B cell (primary cell): ENCODE data around the gene CTTN. TPM values are rescaled to one million over a fixed set of nuclear protein-coding genes. Genes with fewer than 3 reads are reported as not detected.

Source experiments
- ATAC-seq: fragments of 200-7000 bp; cut with Tn5 transposase; one replicate; pipeline ENCODE4 v1.10.0; 2021; ENCODE audit warnings: low read depth, mild to moderate bottlenecking, moderate number of reproducible peaks, moderate library complexity
- CTCF ChIA-PET: fragments of 350-600 bp; sonication (Branson Sonifier 250); formaldehyde crosslinking; loops from one replicate; lab custom pipeline; 2021; ENCODE audit warnings: antibody characterized with exemption, inconsistent platforms; lab: Charles Lee
- POLR2A ChIA-PET: fragments of 350-600 bp; sonication (Branson Sonifier 250); formaldehyde crosslinking; loops from one replicate; lab custom pipeline; 2021; ENCODE audit warnings: antibody characterized with exemption; lab: Charles Lee
- DNase-seq: peaks from one replicate; pipeline ENCODE4 v3.0.0; 2013
- H2AFZ ChIP-seq: 2 replicates; pipeline ENCODE4 v1.6.1; 2012; ENCODE audit warnings: mild to moderate bottlenecking, low read depth, low read length; ENCODE audit not compliant: insufficient read depth, poor library complexity, severe bottlenecking
- H3K27ac ChIP-seq, 2 donors: 1 replicate in 1 of 2; 2 replicates in 1 of 2; pipeline ENCODE4 v1.5.1; 2012 to 2013; ENCODE audit warnings: low read length in 2 of 2, mild to moderate bottlenecking in 2 of 2, moderate library complexity in 1 of 2
- H3K27me3 ChIP-seq, 4 experiments: fragments of 200-600 bp in 1 of 4; sonication (generic) in 1 of 4; replicated peaks in 1 of 4; 1 replicate in 2 of 4; 2 replicates in 2 of 4; pipeline versions ENCODE4 v1.6.1 to v1.7.0; 2013 to 2016; ENCODE audit warnings: low read length in 3 of 4, mild to moderate bottlenecking in 2 of 4, mixed read lengths in 1 of 4, moderate library complexity in 1 of 4; ENCODE audit not compliant: insufficient read depth in 4 of 4, control insufficient read depth in 3 of 4; ENCODE audit errors: control extremely low read depth in 1 of 4
- H3K36me3 ChIP-seq, 2 experiments: replicated peaks in 1 of 2; 1 replicate in 1 of 2; 2 replicates in 1 of 2; pipeline versions ENCODE4 v1.6.1 to v1.7.1; 2013; ENCODE audit warnings: low read length in 1 of 2; ENCODE audit not compliant: insufficient read depth in 2 of 2, control insufficient read depth in 1 of 2; ENCODE audit errors: control extremely low read depth in 1 of 2, extremely low read depth in 1 of 2
- H3K4me1 ChIP-seq, 2 donors: fragments of 200-600 bp in 1 of 2; sonication (generic) in 1 of 2; 1 replicate in 1 of 2; 2 replicates in 1 of 2; pipeline versions ENCODE4 v1.5.1 to v1.6.1; 2013 to 2017; ENCODE audit warnings: low read length in 2 of 2; ENCODE audit not compliant: control insufficient read depth in 2 of 2, insufficient read depth in 2 of 2
- H3K4me2 ChIP-seq: replicated peaks from 2 replicates; pipeline ENCODE3; 2012; ENCODE audit warnings: mild to moderate bottlenecking, low read depth, low read length; ENCODE audit not compliant: poor library complexity, severe bottlenecking
- H3K4me3 ChIP-seq, 5 experiments: fragments of 200-600 bp in 1 of 5; sonication (generic) in 1 of 5; 1 replicate in 3 of 5; 2 replicates in 2 of 5; pipeline versions ENCODE4 v1.5.1 to v1.7.0; 2011 to 2016; ENCODE audit warnings: low read length in 4 of 5, mild to moderate bottlenecking in 4 of 5, low read depth in 2 of 5, control low read depth in 1 of 5, moderate library complexity in 1 of 5; ENCODE audit not compliant: insufficient read depth in 1 of 5; ENCODE audit errors: control extremely low read depth in 1 of 5, extremely low read depth in 1 of 5
- H3K79me2 ChIP-seq: fragments of 200-600 bp; sonication (generic); one replicate; pipeline ENCODE4 v1.6.0; 2016; ENCODE audit warnings: low read length; ENCODE audit not compliant: control insufficient read depth, insufficient read depth
- H3K9ac ChIP-seq: fragments of 200-600 bp; sonication (generic); 2 replicates; pipeline ENCODE4 v1.6.1; 2017; ENCODE audit warnings: mild to moderate bottlenecking, low read length, moderate library complexity
- H3K9me3 ChIP-seq, 3 donors: one replicate each; pipeline versions ENCODE4 v1.6.1 to v1.7.1; 2013; ENCODE audit warnings: low read length in 2 of 3; ENCODE audit not compliant: control insufficient read depth in 2 of 3, insufficient read depth in 1 of 3; ENCODE audit errors: control extremely low read depth in 1 of 3
- H4K20me1 ChIP-seq: 2 replicates; pipeline ENCODE4 v1.6.0; 2012; ENCODE audit warnings: mild to moderate bottlenecking, low read length; ENCODE audit not compliant: insufficient read depth, control insufficient read depth, poor library complexity, severe bottlenecking
- H3K27ac Mint-ChIP-seq: one replicate; pipeline ENCODE4 v1.8.0; 2021; ENCODE audit warnings: mixed read lengths
- H3K27me3 Mint-ChIP-seq: one replicate; pipeline ENCODE4 v1.8.0; 2021; ENCODE audit warnings: mixed read lengths
- H3K4me1 Mint-ChIP-seq: one replicate; pipeline ENCODE4 v1.8.0; 2021; ENCODE audit warnings: mixed read lengths
- H3K4me3 Mint-ChIP-seq: one replicate; pipeline ENCODE4 v1.8.0; 2021; ENCODE audit warnings: mixed read lengths
- H3K9me3 Mint-ChIP-seq: one replicate; pipeline ENCODE4 v1.8.0; 2022; ENCODE audit warnings: mixed read lengths; ENCODE audit not compliant: insufficient read depth
- EZH2 ChIP-seq: IDR thresholded peaks from 2 replicates; pipeline ENCODE4 v1.6.1; 2012; ENCODE audit warnings: borderline replicate concordance, low read depth, mild to moderate bottlenecking, moderate library complexity, low read length; ENCODE audit not compliant: insufficient read depth, poor library complexity, severe bottlenecking
- WGBS: methylation state at CpG from one replicate; pipeline ENCODE4 v1.1.5; 2013; ENCODE audit warnings: missing lambda C conversion rate; ENCODE audit not compliant: insufficient coverage; 5-methylcytosine and 5-hydroxymethylcytosine counted together
- intact Hi-C: fragments of 100-400 bp; cut with micrococcal nuclease; formaldehyde crosslinking; loops from one replicate; pipeline ENCODE4 v1.10.0; 2022
- polyA plus RNA-seq: library from polyadenylated mRNA; depleted of rRNA; stranded (reverse); fragments of >200 nt; gene quantifications from 2 replicates; pipeline ENCODE4 v1.2.3, GENCODE V29; 2012
- total RNA-seq, 2 donors: library from RNA; stranded (reverse); fragments of 120-200 nt in 1 of 2; gene quantifications; 1 replicate in 1 of 2; 2 replicates in 1 of 2; pipeline versions ENCODE4 v1.2.3 to v1.2.4, GENCODE V29; 2013 to 2022
- TF ChIP-seq, protein P1 (sequence below): fragments of 200-600 bp; IDR thresholded peaks from one replicate; pipeline ENCODE4 v1.8.0; 2022; ENCODE audit warnings: antibody characterized with exemption, mild to moderate bottlenecking

CTTN gene
- total and polyA plus RNA-seq, 2 donors (not counting 1 experiment from before 2014, with no cell fraction given), result 0.34 TPM; not detected in 1

DNA sequence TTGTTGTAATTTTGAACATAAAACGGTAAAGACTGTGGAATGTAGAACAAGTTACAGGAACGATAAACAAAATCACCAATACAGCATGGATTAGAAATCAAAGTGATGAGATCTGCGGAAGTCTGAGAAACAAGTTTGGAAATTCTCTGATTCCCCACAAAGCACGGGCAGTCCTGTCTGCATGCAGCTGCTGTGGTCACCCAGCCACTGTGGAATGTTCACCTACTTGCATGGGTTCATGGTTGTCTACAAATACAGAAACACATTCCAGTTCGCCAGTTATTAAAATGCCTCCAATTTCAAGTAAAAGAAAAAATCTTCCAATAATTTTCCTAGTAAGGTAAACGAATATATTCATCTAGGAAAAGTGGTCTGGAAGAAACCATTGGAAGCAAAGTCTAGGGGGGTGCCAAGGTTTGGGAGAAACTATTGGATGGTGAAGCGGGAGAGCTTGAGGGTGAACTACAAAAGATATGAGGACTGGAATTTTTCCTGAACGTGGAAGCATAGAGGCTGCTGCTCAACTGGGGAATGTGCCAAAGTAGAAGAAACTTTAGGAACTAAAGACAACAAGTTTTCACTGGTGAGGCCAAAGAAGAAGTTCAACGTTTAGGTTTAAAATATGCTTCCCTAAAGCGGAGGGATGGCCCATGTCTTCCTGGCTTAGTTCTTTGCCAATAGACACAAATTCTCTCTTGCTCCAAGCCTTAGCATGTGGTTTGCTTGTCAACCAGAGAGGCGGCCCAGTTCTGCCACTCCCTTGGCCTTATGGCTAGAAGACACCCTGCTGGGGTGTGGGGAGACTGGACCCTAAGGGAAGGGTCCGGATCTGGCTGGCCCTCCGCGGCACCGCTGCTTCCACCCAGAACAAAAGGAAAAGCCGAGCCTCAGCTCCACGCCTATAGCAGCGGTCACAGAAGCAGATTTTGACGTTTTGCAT, 70.2 kb downstream of the CTTN start:
- WGBS, result 81% methylated on average over 14 of the region's 19 CpGs
- Histone ChIP-seq H3K4me1 (peaks cover 0 to 8% of the 10 kb centered on the region in 2 donors), H2AFZ (no peak overlapping the region), H3K4me2 (no peak overlapping the region), H4K20me1 (no peaks in the 10 kb centered on the region), H3K4me3 (no peak overlapping the region), H3K36me3 (no peaks in the 10 kb centered on the region), H3K79me2 (no peaks in the 10 kb centered on the region), H3K27ac (no peak overlapping the region), H3K9me3 (peaks cover 0 to 4% (median 0%) of the 10 kb centered on the region in 3 donors), H3K27me3 (peaks cover 0 to 25% (median 1%) of the 10 kb centered on the region in 4 experiments), H3K9ac (no peak overlapping the region)
- H3K27ac Mint-ChIP-seq, result no peak overlapping the region
- no peaks in the 10 kb centered on the region for H3K9me3 Mint-ChIP-seq
- TF ChIP-seq EZH2, result no peak
- TF ChIP-seq, protein P1, sequence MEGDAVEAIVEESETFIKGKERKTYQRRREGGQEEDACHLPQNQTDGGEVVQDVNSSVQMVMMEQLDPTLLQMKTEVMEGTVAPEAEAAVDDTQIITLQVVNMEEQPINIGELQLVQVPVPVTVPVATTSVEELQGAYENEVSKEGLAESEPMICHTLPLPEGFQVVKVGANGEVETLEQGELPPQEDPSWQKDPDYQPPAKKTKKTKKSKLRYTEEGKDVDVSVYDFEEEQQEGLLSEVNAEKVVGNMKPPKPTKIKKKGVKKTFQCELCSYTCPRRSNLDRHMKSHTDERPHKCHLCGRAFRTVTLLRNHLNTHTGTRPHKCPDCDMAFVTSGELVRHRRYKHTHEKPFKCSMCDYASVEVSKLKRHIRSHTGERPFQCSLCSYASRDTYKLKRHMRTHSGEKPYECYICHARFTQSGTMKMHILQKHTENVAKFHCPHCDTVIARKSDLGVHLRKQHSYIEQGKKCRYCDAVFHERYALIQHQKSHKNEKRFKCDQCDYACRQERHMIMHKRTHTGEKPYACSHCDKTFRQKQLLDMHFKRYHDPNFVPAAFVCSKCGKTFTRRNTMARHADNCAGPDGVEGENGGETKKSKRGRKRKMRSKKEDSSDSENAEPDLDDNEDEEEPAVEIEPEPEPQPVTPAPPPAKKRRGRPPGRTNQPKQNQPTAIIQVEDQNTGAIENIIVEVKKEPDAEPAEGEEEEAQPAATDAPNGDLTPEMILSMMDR, result no peak
- ATAC-seq (no peak), DNase-seq (no peak)
- H3K4me1 Mint-ChIP-seq, result peaks cover 11% of the 10 kb centered on the region
- CTCF ChIA-PET, result interaction anchor here (0.7 to 0.9 kb wide), 2 partner anchors 53 to 1954 kb away, joined by 3 to 4 read pairs; no protein-coding TSS in a partner anchor
- peaks cover 25% of the 10 kb centered on the region for H3K27me3 Mint-ChIP-seq
- no peak overlapping the region for H3K4me3 Mint-ChIP-seq
- intact Hi-C loops, result no loop called here
- POLR2A ChIA-PET, result no interaction called here

DNA sequence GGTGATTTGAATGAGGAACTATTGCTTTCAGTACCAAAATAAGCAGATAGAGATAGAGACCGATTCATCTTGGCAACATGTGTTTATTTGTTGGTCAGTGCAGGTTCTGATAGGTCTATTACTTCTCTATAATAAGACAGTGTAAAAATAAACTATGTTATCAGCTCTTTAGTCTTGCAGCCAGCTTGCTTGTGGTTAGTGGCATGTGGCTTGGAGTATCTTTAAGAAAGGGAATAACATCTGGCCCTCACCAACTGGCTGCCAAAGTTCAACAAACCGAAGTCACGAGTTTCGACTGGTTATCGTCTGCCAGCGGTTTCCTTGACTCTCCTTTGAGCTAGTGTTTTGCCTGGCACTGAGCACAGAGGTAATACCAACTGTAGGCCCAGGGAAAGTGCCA, 71.8 kb downstream of the CTTN start:
- Histone ChIP-seq H3K27ac (no peak overlapping the region), H3K9me3 (no peaks in the 10 kb centered on the region), H3K4me3 (no peak overlapping the region), H2AFZ (no peak overlapping the region), H4K20me1 (no peaks in the 10 kb centered on the region), H3K4me2 (no peak overlapping the region), H3K9ac (no peak overlapping the region), H3K36me3 (no peaks in the 10 kb centered on the region), H3K4me1 (peaks cover 0 to 8% of the 10 kb centered on the region in 2 donors), H3K27me3 (peaks cover 0 to 16% (median 1%) of the 10 kb centered on the region in 4 experiments), H3K79me2 (no peaks in the 10 kb centered on the region)
- ChIA-PET CTCF (interaction anchor here (0.8 to 1.1 kb wide), 2 partner anchors 10 to 560 kb away, joined by 3 read pairs; no protein-coding TSS in a partner anchor), POLR2A (no interaction called here)
- TF ChIP-seq EZH2, result no peak
- TF ChIP-seq, protein P1, result no peak
- WGBS, result 0% methylated on average over 5 of the region's 6 CpGs
- Mint-ChIP-seq H3K27ac (no peak overlapping the region), H3K4me1 (peaks cover 11% of the 10 kb centered on the region), H3K9me3 (no peaks in the 10 kb centered on the region), H3K4me3 (no peak overlapping the region), H3K27me3 (peaks cover 21% of the 10 kb centered on the region)
- intact Hi-C loops, result no loop called here
- no peak for DNase-seq
- ATAC-seq, result no peak
